Stimulated activated CD4-positive, alpha-beta T cell treated with anti-CD3 and anti-CD28 coated beads, TNF-alpha, amount 100 ng/mL, for 4 hours (primary cell): ENCODE results near the gene TTC12.

Experiments
- DNase-seq, 3 experiments: peaks; one replicate each; pipeline ENCODE4 v3.0.0-alpha.2; 2020; ENCODE audit warnings: low read depth in 3 of 3

TTC12 gene

GRCh38 chr11:113404859-113405430 is 90.6 kb downstream of the TTC12 start:
- DNase-seq: no peak

GRCh38 chr11:113405724-113406478 is 91.5 kb downstream of the TTC12 start:
- no peak for DNase-seq

GRCh38 chr11:113407163-113407562 is 92.8 kb downstream of the TTC12 start:
- DNase-seq: no peak

- DNase-seq: no peak
Measured at GRCh38 chr11:113408206-113408605, 93.8 kb downstream of the TTC12 start.

GRCh38 chr11:113408887-113409286 is 94.5 kb downstream of the TTC12 start:
- DNase-seq: no peak

GRCh38 chr11:113409526-113409925 is 95.1 kb downstream of the TTC12 start:
- no peak for DNase-seq

- DNase-seq: no peak
Measured at GRCh38 chr11:113410414-113411135, 96.2 kb downstream of the TTC12 start.

- no peak for DNase-seq
Measured at GRCh38 chr11:113411536-113411935, 97.2 kb downstream of the TTC12 start.

GRCh38 chr11:113412675-113413074 is 98.3 kb downstream of the TTC12 start:
- no peak for DNase-seq

- DNase-seq: no peak
Measured at GRCh38 chr11:113415343-113415742, 101.0 kb downstream of the TTC12 start.
